ENCODE results near the gene NFAT5.
"Not testable (repeated sequence)": the region's sequence is repeated elsewhere in the genome, so short reads cannot be mapped to it uniquely, and the experiment has no call there.

Gene NFAT5

DNA sequence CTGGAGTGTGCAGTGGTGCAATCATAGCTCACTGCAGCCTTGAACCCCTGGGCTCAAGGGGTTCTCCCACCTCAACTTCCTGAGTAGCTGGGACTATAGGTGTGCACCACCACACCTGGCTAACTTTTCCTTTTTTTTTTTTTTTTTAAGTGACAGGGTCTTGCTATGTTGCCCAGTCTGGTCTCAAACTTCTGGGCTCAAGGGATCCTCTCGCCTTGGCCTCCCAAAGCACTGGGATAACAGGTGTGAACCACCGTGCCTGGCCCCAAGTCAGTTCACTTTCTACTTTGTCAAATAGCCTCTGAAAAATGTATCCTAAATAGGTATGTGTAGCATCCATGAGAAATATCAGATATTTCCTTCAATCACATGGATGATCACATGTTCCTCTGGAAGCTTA lies 9.9 kb upstream of the NFAT5 start:
- TF ChIP-seq, protein P1, sequence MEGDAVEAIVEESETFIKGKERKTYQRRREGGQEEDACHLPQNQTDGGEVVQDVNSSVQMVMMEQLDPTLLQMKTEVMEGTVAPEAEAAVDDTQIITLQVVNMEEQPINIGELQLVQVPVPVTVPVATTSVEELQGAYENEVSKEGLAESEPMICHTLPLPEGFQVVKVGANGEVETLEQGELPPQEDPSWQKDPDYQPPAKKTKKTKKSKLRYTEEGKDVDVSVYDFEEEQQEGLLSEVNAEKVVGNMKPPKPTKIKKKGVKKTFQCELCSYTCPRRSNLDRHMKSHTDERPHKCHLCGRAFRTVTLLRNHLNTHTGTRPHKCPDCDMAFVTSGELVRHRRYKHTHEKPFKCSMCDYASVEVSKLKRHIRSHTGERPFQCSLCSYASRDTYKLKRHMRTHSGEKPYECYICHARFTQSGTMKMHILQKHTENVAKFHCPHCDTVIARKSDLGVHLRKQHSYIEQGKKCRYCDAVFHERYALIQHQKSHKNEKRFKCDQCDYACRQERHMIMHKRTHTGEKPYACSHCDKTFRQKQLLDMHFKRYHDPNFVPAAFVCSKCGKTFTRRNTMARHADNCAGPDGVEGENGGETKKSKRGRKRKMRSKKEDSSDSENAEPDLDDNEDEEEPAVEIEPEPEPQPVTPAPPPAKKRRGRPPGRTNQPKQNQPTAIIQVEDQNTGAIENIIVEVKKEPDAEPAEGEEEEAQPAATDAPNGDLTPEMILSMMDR (IDR thresholded peaks at IDR 0.05; ENCODE audit: extremely low read depth, missing control alignments): no peak
- DNase-seq (ENCODE audit: low spot score): no peak

GRCh38 chr16:69559164-69559563 lies 6.6 kb upstream of the NFAT5 start:
- DNase-seq (ENCODE audit: low spot score): no peak

DNA sequence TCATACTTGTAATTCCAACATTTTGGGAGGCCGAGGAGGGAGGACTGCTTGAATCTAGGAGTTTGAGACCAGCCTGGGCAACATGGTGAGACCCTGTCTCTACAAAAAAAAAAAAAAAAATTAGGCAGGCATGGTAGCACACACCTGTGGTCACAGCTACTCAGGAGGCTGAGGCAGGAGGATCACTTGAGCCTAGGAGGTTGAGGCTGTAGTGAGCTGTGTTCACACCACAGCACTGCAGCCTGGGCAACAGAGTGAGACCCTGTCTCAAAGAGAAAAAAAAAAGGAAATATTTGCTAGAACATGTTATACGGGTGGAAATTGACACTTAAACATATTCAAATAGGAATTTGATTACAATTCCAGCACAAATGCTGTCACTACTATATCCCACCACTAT lies 4.4 kb upstream of the NFAT5 start:
- DNase-seq (ENCODE audit: low spot score): not testable (repeated sequence)

More at GRCh38 chr16:69559164-69559563, 6.6 kb upstream of the NFAT5 start:
- TF ChIP-seq, protein P1 (IDR thresholded peaks at IDR 0.05; ENCODE audit: extremely low read depth, missing control alignments): no peak

GRCh38 chr16:69561901-69562300 lies 3.9 kb upstream of the NFAT5 start:
- DNase-seq (ENCODE audit: low spot score): no peak
- TF ChIP-seq, protein P1 (IDR thresholded peaks at IDR 0.05; ENCODE audit: extremely low read depth, missing control alignments): no peak

GRCh38 chr16:69562813-69563212 lies 3.0 kb upstream of the NFAT5 start:
- TF ChIP-seq, protein P1 (IDR thresholded peaks at IDR 0.05; ENCODE audit: extremely low read depth, missing control alignments): no peak
- no peak for DNase-seq (ENCODE audit: low spot score)

DNA sequence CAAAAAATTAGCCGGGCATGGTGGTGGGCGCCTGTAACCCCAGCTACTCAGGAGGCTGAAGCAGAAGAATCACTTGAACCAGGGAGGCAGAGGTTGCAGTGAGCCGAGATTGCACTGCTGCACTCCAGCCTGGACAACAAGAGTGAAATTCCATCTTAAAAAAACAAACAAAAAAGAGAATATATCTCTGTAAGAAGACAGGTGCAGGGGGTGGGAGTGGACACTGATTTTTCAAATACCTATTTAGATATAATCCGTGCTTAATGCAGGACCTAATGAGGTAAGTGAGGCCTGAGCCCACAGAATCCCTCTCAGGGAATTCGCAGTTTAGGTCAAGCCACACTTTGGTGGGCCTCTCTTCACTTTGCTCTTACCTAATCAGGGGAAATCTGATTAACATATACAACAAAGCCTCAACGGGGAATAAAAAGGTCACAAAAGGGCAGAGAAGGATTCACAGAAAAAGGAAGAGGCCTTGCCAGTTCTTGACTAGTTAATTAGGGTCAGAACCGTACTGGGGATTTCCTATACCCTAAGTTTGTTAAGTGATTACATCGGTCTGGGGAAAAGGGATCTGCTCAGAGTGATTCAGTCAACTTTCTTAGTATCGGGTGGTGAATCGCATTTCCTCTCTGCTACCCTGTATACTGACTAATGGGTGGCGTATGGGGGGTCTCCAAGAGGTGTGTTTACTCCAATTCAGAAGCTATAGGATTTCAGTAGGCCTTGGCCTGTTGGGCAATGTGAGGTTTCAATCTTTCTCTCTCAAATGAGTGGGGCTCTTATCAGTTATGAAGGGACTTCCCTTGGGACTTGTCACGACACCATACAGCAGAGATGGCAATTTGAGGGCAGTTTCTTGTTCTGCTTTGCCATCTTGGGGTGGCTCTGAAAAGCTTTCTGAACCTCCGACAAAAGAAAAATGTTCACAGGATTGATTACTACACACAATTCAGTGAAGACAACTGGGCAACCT lies 1.9 kb upstream of the NFAT5 start:
- TF ChIP-seq, protein P1 (IDR thresholded peaks at IDR 0.05; ENCODE audit: extremely low read depth, missing control alignments): no peak
- DNase-seq (ENCODE audit: low spot score): peak; percentile 75

GRCh38 chr16:69564845-69565670 lies 708 bp upstream of the NFAT5 start:
- TF ChIP-seq, protein P1 (IDR thresholded peaks at IDR 0.05; ENCODE audit: extremely low read depth, missing control alignments): no peak
- DNase-seq (ENCODE audit: low spot score): no peak
